ENCODE measurements around the gene NCK2. TPM values are rescaled to one million over a fixed set of nuclear protein-coding genes. Genes with fewer than 3 reads are reported as not detected.

Gene NCK2
- total RNA-seq, 1 donor from 2014 or later = 55.2 TPM

DNA sequence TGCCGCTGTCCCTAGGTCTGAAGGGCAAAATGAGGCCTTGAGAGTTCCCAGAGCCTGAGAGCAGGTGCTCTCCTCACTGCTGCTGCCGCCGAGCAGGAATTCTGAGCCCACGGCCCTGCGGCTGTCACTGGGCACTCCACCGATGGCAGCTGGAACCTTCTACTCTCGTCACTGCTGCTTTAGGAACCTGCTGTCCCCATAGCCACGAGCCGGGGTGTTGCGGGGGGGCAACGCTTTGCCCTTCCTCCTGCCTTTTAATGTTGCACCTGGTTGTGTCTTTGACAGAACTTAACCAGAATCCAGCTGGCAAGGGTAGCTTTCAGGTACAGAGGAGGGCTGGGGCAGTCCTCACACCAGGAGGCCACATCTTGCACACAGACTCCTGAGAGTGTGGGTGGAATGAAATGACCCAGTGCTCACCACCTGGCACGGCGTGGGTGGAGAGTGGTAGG lies 32.3 kb downstream of the NCK2 start:
- Mint-ChIP-seq H3K4me3 (ENCODE audit: unreplicated experiment) (no peak overlapping the region), H3K9me3 (ENCODE audit: low read depth) (no peaks in the 10 kb centered on the region), H3K27ac (ENCODE audit: unreplicated experiment) (no peak overlapping the region), H3K27me3 (ENCODE audit: low read depth) (no peaks in the 10 kb centered on the region), H3K4me1 (ENCODE audit: low read depth) (peaks cover 28% of the 10 kb centered on the region), H3K36me3 (ENCODE audit: low read depth) (peaks cover 2% of the 10 kb centered on the region)
- TF ChIP-seq, protein P1, sequence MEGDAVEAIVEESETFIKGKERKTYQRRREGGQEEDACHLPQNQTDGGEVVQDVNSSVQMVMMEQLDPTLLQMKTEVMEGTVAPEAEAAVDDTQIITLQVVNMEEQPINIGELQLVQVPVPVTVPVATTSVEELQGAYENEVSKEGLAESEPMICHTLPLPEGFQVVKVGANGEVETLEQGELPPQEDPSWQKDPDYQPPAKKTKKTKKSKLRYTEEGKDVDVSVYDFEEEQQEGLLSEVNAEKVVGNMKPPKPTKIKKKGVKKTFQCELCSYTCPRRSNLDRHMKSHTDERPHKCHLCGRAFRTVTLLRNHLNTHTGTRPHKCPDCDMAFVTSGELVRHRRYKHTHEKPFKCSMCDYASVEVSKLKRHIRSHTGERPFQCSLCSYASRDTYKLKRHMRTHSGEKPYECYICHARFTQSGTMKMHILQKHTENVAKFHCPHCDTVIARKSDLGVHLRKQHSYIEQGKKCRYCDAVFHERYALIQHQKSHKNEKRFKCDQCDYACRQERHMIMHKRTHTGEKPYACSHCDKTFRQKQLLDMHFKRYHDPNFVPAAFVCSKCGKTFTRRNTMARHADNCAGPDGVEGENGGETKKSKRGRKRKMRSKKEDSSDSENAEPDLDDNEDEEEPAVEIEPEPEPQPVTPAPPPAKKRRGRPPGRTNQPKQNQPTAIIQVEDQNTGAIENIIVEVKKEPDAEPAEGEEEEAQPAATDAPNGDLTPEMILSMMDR (IDR thresholded peaks at IDR 0.05) = no peak
- DNase-seq (ENCODE audit: low spot score) = no peak

- DNase-seq (ENCODE audit: low spot score) = no peak
- Mint-ChIP-seq H3K36me3 (ENCODE audit: low read depth) (peaks cover 2% of the 10 kb centered on the region), H3K27me3 (ENCODE audit: low read depth) (no peaks in the 10 kb centered on the region), H3K4me1 (ENCODE audit: low read depth) (peaks cover 22% of the 10 kb centered on the region), H3K27ac (ENCODE audit: unreplicated experiment) (no peak overlapping the region), H3K9me3 (ENCODE audit: low read depth) (no peaks in the 10 kb centered on the region), H3K4me3 (ENCODE audit: unreplicated experiment) (no peak overlapping the region)
- TF ChIP-seq, protein P1 (IDR thresholded peaks at IDR 0.05) = no peak
Observed at GRCh38 chr2:105777506-105778055, 32.9 kb downstream of the NCK2 start.

- peaks cover 19% of the 10 kb centered on the region for H3K4me1 Mint-ChIP-seq (ENCODE audit: low read depth)
- H3K27ac Mint-ChIP-seq (ENCODE audit: unreplicated experiment) = no peak overlapping the region
- H3K27me3 Mint-ChIP-seq (ENCODE audit: low read depth) = no peaks in the 10 kb centered on the region
- H3K9me3 Mint-ChIP-seq (ENCODE audit: low read depth) = no peaks in the 10 kb centered on the region
- H3K4me3 Mint-ChIP-seq (ENCODE audit: unreplicated experiment) = no peak overlapping the region
- DNase-seq (ENCODE audit: low spot score) = no peak
- peaks cover 2% of the 10 kb centered on the region for H3K36me3 Mint-ChIP-seq (ENCODE audit: low read depth)
- TF ChIP-seq, protein P1 (IDR thresholded peaks at IDR 0.05) = no peak
Observed at GRCh38 chr2:105778080-105778607, 33.4 kb downstream of the NCK2 start.

DNA sequence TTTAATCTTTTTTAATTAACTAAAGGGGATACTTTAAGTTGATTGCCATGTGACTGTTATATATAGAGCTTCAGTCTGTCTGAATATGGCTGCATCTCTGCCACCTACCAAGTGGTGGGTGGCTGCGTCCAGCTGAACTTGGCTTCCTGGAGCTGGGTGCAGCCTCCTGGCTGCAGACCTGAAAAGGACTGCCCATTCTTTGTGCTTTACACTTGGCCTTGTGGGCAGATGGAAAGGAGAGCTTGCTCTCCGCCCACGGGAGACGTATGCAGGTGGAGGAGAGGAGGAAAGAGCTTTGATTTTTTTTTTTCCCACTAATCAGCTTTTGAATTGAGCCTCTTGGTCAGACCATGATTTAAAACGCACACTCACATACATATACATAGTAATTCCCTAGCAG lies 34.7 kb downstream of the NCK2 start:
- TF ChIP-seq, protein P1 (IDR thresholded peaks at IDR 0.05) = no peak
- H3K9me3 Mint-ChIP-seq (ENCODE audit: low read depth) = no peaks in the 10 kb centered on the region
- DNase-seq (ENCODE audit: low spot score) = no peak
- no peak overlapping the region for H3K27ac Mint-ChIP-seq (ENCODE audit: unreplicated experiment)
- H3K4me1 Mint-ChIP-seq (ENCODE audit: low read depth) = peaks cover 11% of the 10 kb centered on the region
- no peak overlapping the region for H3K4me3 Mint-ChIP-seq (ENCODE audit: unreplicated experiment)
- H3K27me3 Mint-ChIP-seq (ENCODE audit: low read depth) = no peaks in the 10 kb centered on the region
- H3K36me3 Mint-ChIP-seq (ENCODE audit: low read depth) = no peaks in the 10 kb centered on the region

DNA sequence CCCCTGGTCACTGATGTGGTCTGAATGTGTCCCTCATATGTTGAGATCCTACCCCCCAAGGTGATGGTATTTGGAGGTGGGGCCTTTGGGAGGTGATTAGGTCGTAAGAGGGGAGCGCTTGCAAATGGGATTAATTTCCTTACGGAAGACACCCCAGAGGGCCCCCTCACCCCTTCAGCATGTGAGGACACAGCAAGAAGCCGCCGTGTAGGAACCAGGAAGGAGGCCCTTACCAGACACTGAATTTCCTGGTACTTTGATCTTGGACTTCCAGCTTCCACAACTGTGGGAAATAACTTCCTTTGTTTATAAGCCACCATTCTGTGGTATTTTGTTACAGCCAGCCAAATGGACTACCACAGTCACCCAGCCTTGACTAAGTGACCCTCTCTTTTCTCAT lies 35.9 kb downstream of the NCK2 start:
- no peak overlapping the region for H3K27ac Mint-ChIP-seq (ENCODE audit: unreplicated experiment)
- DNase-seq (ENCODE audit: low spot score) = no peak
- H3K4me3 Mint-ChIP-seq (ENCODE audit: unreplicated experiment) = no peak overlapping the region
- H3K36me3 Mint-ChIP-seq (ENCODE audit: low read depth) = no peaks in the 10 kb centered on the region
- TF ChIP-seq, protein P1 (IDR thresholded peaks at IDR 0.05) = no peak
- no peaks in the 10 kb centered on the region for H3K27me3 Mint-ChIP-seq (ENCODE audit: low read depth)
- H3K4me1 Mint-ChIP-seq (ENCODE audit: low read depth) = peaks cover 9% of the 10 kb centered on the region
- no peaks in the 10 kb centered on the region for H3K9me3 Mint-ChIP-seq (ENCODE audit: low read depth)
